GM19240 (cell line): Measurements from ENCODE around the gene PDGFC.

Source experiments
- DNase-seq: peaks from one replicate; pipeline ENCODE4 v3.0.0; 2011; ENCODE audit warnings: low spot score; ENCODE audit not compliant: insufficient read length

Gene PDGFC

GRCh38 chr4:156783966-156784365 lies 187.6 kb downstream of the PDGFC start:
- DNase-seq: no peak

GRCh38 chr4:156782491-156782890 lies 189.1 kb downstream of the PDGFC start:
- no peak for DNase-seq

- no peak for DNase-seq
Measured at GRCh38 chr4:156781852-156782251, 189.7 kb downstream of the PDGFC start.

- no peak for DNase-seq
Measured at GRCh38 chr4:156779774-156780173, 191.8 kb downstream of the PDGFC start.

GRCh38 chr4:156779042-156779441 lies 192.6 kb downstream of the PDGFC start:
- no peak for DNase-seq

- no peak for DNase-seq
Measured at GRCh38 chr4:156778606-156779005, 193.0 kb downstream of the PDGFC start.

- DNase-seq: no peak
Measured at GRCh38 chr4:156778093-156778492, 193.5 kb downstream of the PDGFC start.

- DNase-seq: no peak
Measured at GRCh38 chr4:156775813-156776212, 195.8 kb downstream of the PDGFC start.

- DNase-seq: no peak
Measured at GRCh38 chr4:156774422-156774821, 197.2 kb downstream of the PDGFC start.

GRCh38 chr4:156773648-156774357 lies 197.8 kb downstream of the PDGFC start:
- no peak for DNase-seq

GRCh38 chr4:156771171-156771837 lies 200.3 kb downstream of the PDGFC start:
- DNase-seq: no peak

- no peak for DNase-seq
Measured at GRCh38 chr4:156770140-156770539, 201.5 kb downstream of the PDGFC start.

GRCh38 chr4:156767911-156768415 lies 203.6 kb downstream of the PDGFC start:
- no peak for DNase-seq

GRCh38 chr4:156766846-156767245 lies 204.8 kb downstream of the PDGFC start:
- no peak for DNase-seq

GRCh38 chr4:156765277-156765676 lies 206.3 kb downstream of the PDGFC start:
- no peak for DNase-seq

- no peak for DNase-seq
Measured at GRCh38 chr4:156764846-156765245, 206.8 kb downstream of the PDGFC start.

- DNase-seq: no peak
Measured at GRCh38 chr4:156764145-156764544, 207.5 kb downstream of the PDGFC start.

- DNase-seq: no peak
Measured at GRCh38 chr4:156763511-156763910, 208.1 kb downstream of the PDGFC start.

GRCh38 chr4:156762851-156763250 lies 208.7 kb downstream of the PDGFC start:
- DNase-seq: no peak

- DNase-seq: no peak
Measured at GRCh38 chr4:156756118-156756517, 215.5 kb downstream of the PDGFC start.

- DNase-seq: no peak
Measured at GRCh38 chr4:156754832-156755570, 216.6 kb downstream of the PDGFC start.

- no peak for DNase-seq
Measured at GRCh38 chr4:156751486-156751885, 220.1 kb downstream of the PDGFC start.
